NB4 (cell line): ENCODE data around the gene C1RL.

Experiments
- DNase-seq: peaks from one replicate; pipeline ENCODE4 v3.0.0; 2010; ENCODE audit warnings: low read depth
- H3K4me3 ChIP-seq: one replicate; pipeline ENCODE4 v1.5.1; 2011; ENCODE audit warnings: mild to moderate bottlenecking, low read depth, low read length, moderate library complexity
- MYC ChIP-seq: IDR thresholded peaks from 2 replicates; pipeline ENCODE4 v1.6.1; 2011; ENCODE audit warnings: low read depth, low read length
- POLR2A ChIP-seq: IDR thresholded peaks from 2 replicates; pipeline ENCODE4 v1.6.1; 2011; ENCODE audit warnings: mild to moderate bottlenecking; ENCODE audit not compliant: insufficient read length; ENCODE audit errors: extremely low read depth
- TF ChIP-seq, protein P1 (sequence below): IDR thresholded peaks from 2 replicates; pipeline ENCODE4 v1.6.1; 2011; ENCODE audit warnings: low read depth, low read length
- TF ChIP-seq, protein P2 (sequence below): IDR thresholded peaks from one replicate; pipeline ENCODE4 v1.5.1; 2012; ENCODE audit warnings: low read depth, low read length

Gene C1RL

DNA sequence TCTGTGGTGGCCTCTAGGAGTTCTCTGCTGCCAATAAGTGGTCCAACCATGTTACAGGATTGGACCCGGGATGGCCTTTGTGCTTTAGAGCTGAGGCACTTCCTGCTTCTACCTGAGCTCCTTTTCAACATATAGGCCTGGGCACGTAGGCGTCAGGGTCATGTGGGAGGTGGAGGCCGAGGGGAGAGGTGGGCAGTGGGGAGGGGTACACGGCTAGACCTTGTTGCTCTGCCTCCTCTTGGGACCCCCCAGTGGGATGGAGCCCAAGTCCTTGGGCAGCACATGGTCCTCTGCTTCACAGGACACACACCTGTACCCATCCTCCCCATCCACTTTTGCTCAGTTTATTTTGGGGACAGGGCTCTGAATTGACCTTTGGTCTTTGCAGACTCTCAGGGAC lies 12.3 kb upstream of the C1RL start:
- DNase-seq, result no peak
- TF ChIP-seq, protein P1, sequence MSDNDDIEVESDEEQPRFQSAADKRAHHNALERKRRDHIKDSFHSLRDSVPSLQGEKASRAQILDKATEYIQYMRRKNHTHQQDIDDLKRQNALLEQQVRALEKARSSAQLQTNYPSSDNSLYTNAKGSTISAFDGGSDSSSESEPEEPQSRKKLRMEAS, result no peak
- TF ChIP-seq POLR2A (no peak), MYC (no peak)
- TF ChIP-seq, protein P2, sequence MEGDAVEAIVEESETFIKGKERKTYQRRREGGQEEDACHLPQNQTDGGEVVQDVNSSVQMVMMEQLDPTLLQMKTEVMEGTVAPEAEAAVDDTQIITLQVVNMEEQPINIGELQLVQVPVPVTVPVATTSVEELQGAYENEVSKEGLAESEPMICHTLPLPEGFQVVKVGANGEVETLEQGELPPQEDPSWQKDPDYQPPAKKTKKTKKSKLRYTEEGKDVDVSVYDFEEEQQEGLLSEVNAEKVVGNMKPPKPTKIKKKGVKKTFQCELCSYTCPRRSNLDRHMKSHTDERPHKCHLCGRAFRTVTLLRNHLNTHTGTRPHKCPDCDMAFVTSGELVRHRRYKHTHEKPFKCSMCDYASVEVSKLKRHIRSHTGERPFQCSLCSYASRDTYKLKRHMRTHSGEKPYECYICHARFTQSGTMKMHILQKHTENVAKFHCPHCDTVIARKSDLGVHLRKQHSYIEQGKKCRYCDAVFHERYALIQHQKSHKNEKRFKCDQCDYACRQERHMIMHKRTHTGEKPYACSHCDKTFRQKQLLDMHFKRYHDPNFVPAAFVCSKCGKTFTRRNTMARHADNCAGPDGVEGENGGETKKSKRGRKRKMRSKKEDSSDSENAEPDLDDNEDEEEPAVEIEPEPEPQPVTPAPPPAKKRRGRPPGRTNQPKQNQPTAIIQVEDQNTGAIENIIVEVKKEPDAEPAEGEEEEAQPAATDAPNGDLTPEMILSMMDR, result no peak
- H3K4me3 ChIP-seq, result no peak overlapping the region

DNA sequence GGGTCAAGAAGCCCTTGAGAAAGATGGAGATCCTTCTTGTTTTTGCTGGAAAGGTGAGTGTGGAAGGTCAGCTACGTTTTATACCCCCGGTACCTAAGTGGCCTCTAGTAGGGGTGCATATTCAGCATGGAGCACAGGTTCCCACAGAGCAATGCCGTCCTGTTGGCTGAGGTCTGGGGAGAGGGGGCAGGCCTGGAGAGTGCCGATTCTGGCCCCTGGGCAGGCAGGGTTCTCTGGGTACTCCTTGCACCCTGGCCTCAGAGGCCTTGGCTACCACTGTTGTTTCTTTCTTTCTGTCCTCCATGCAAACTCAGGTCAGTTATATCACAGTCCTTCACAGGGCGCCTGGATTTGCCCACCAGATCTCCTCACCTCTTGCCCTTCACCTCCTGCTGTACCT lies 11.2 kb upstream of the C1RL start:
- no peak for DNase-seq
- TF ChIP-seq POLR2A, result no peak
- TF ChIP-seq, protein P1, result no peak
- TF ChIP-seq, protein P2, result no peak
- TF ChIP-seq MYC, result no peak
- no peak overlapping the region for H3K4me3 ChIP-seq

DNA sequence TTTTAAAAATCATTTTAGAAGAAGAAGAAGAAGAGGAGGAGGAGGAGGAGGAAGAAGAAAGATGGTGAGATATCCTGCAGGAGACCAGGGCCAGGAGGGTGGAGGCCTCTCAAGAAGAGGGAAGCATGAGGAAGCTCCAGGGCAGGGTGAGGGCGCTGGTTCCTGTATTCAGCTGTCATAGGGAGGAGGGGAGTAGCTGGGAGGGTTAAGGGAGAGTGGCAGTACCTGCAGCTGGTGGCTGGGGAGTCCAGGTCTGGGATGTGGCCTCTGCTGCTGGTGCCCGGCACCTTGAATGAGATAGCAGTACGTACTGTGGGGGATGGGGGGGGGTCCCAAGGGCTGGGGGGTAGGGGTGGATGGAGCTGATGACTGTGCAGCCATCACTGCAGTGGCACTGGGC lies 9.9 kb upstream of the C1RL start:
- TF ChIP-seq, protein P1, result no peak
- TF ChIP-seq MYC (no peak), POLR2A (no peak)
- TF ChIP-seq, protein P2, result no peak
- no peak overlapping the region for H3K4me3 ChIP-seq
- no peak for DNase-seq

DNA sequence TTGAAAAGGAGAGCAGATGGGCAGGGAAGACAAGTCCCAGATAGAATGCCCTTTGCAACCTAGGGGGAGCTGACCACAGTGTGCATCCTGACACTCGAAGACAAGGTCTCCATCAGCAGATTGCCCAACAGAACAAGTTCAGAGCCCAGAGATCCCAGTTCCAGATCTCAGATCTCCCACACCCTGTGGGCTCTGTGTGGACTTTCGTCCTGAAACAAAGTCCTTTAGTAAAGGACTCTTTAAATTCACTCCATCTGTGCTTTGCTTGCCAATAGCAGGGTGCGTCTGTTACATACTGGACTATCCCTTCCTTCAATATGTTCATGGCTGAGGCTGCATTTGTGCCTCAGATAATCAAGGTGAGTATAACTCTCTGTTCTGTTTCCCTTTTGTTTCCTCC lies 8.7 kb upstream of the C1RL start:
- H3K4me3 ChIP-seq, result no peak overlapping the region
- DNase-seq, result no peak
- no peak for TF ChIP-seq POLR2A
- TF ChIP-seq, protein P2, result no peak
- TF ChIP-seq, protein P1, result no peak
- no peak for TF ChIP-seq MYC

DNA sequence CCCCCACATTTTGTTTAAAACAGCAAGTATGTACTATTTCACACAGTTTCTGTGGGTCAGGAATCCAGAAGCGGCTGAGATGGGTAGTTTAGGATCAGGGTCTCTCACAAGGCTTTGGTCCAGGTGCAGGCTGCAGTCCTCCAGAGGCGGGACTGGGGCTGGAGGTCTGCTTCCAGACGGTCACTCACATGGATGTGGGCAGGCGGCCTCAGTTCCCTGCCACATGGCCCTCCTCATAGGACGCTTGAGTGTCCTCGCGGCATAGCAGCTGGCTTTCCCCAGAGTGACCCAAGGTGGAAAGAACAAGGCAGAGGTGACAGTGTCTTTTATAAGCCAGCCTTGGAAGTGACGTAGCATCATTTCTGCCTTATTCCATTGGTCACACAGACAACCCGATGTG lies 7.9 kb upstream of the C1RL start:
- TF ChIP-seq MYC (no peak), POLR2A (no peak)
- TF ChIP-seq, protein P2, result no peak
- TF ChIP-seq, protein P1, result no peak
- DNase-seq, result no peak
- no peak overlapping the region for H3K4me3 ChIP-seq

DNA sequence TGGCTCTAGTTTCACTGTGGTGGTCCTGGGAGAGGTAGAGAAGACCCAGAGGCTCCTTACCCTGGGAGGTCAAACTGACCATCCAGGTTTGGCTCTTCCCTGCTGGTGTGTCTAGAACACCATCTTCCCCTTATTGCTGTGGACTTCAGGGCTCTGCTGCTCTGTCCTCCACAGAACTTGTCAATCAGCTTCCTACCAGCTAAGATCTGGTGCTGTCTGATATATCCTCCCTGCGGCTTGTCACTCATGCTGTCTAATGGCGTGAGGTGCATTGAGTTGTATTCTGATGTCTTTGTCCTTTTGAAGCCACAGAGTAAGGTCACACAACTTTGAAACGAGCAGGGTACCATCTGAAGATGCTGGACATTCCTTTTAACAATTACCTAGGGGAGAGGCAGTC lies 7.2 kb upstream of the C1RL start:
- TF ChIP-seq MYC (no peak), POLR2A (no peak)
- TF ChIP-seq, protein P1, result no peak
- TF ChIP-seq, protein P2, result no peak
- no peak overlapping the region for H3K4me3 ChIP-seq
- DNase-seq, result no peak
